HepG2 (cell line): Measurements from ENCODE around the gene SSNA1. TPM values are rescaled to one million over a fixed set of nuclear protein-coding genes. Genes with fewer than 3 reads are reported as not detected.

ENCODE experiments used
- ATAC-seq: fragments of 200-7000 bp; cut with Tn5 transposase; 3 replicates; pipeline ENCODE4 v1.9.1; 2020; ENCODE audit warnings: mild to moderate bottlenecking, moderate library complexity
- BruUV-seq: library from RNA; stranded (reverse); fragments of 400-500 nt; replicated peaks from 2 replicates; lab custom pipeline; 2021; lab: Mats Ljungman, UMichigan
- CTCF ChIA-PET: fragments of 300-600 bp; formaldehyde crosslinking; extraction: SDS; loops from one replicate; lab custom pipeline; 2021; ENCODE audit warnings: low total read pairs, inconsistent platforms, low intra/inter-chr PET ratio; lab: Yijun Ruan, JAX
- POLR2A ChIA-PET: fragments of 350-600 bp; sonication (Branson Sonifier 250); formaldehyde crosslinking; loops from one replicate; lab custom pipeline; 2020; ENCODE audit warnings: antibody characterized with exemption, inconsistent platforms; lab: Yijun Ruan, JAX
- DNase-seq: peaks from one replicate; pipeline ENCODE4 v3.0.0-alpha.2; 2015; ENCODE audit warnings: low spot score
- FAIRE-seq: peaks from 3 replicates; lab custom pipeline; 2011; peaks lifted over from hg19 to GRCh38; lab: Jason Lieb, UNC
- H2AFZ ChIP-seq: one replicate; pipeline ENCODE4 v1.6.1; 2011; ENCODE audit warnings: low read length, inconsistent platforms
- H3K27ac ChIP-seq: fragments of 300-600 bp; 3 replicates; pipeline ENCODE4 v1.8.0; 2011; ENCODE audit warnings: mixed run types, mild to moderate bottlenecking, mixed read lengths, low read length, inconsistent platforms; ENCODE audit not compliant: insufficient read depth; ENCODE audit errors: extremely low read length
- H3K27me3 ChIP-seq, 2 experiments: fragments of 200-600 bp in 1 of 2; 2 replicates in 1 of 2; 3 replicates in 1 of 2; pipeline versions ENCODE4 v1.6.0 to v1.8.0; 2011; ENCODE audit warnings: low read length in 2 of 2, mild to moderate bottlenecking in 2 of 2, moderate library complexity in 2 of 2, inconsistent platforms in 1 of 2; ENCODE audit not compliant: insufficient read depth in 2 of 2, control insufficient read depth in 1 of 2
- H3K36me3 ChIP-seq, 2 experiments: fragments of 200-600 bp in 1 of 2; replicated peaks in 1 of 2; 2 replicates in 1 of 2; 3 replicates in 1 of 2; pipeline versions ENCODE4 v1.5.1 to v1.8.0; 2011; ENCODE audit warnings: low read length in 2 of 2, inconsistent platforms in 1 of 2; ENCODE audit not compliant: insufficient read depth in 2 of 2, control insufficient read depth in 1 of 2
- H3K4me1 ChIP-seq: 2 replicates; pipeline ENCODE4 v1.5.1; 2012; ENCODE audit warnings: low read length, inconsistent platforms; ENCODE audit not compliant: insufficient read depth
- H3K4me2 ChIP-seq: 2 replicates; pipeline ENCODE4 v1.6.0; 2011; ENCODE audit warnings: low read depth, low read length, inconsistent platforms
- H3K4me3 ChIP-seq, 3 experiments: fragments of 200-600 bp in 1 of 3; sonication (generic), shearing (Covaris generic) in 1 of 3; replicated peaks in 1 of 3; 2 replicates each; pipeline ENCODE4 v1.5.1; 2011 to 2016; ENCODE audit warnings: low read length in 3 of 3, inconsistent platforms in 2 of 3, low read depth in 2 of 3, mild to moderate bottlenecking in 2 of 3, control low read depth in 1 of 3, mixed read lengths in 1 of 3; ENCODE audit not compliant: insufficient read depth in 1 of 3
- H3K79me2 ChIP-seq: one replicate; pipeline ENCODE4 v1.6.1; 2011; ENCODE audit warnings: low read length, inconsistent platforms; ENCODE audit not compliant: insufficient read depth
- H3K9ac ChIP-seq: 2 replicates; pipeline ENCODE4 v1.6.0; 2011; ENCODE audit warnings: mild to moderate bottlenecking, low read depth, low read length, inconsistent platforms; ENCODE audit not compliant: insufficient read depth
- H3K9me3 ChIP-seq: 2 replicates; pipeline ENCODE4 v1.5.1; 2012; ENCODE audit warnings: mild to moderate bottlenecking, low read length
- H4K20me1 ChIP-seq: 2 replicates; pipeline ENCODE4 v1.6.0; 2011; ENCODE audit warnings: inconsistent platforms, mild to moderate bottlenecking, low read length, moderate library complexity; ENCODE audit not compliant: insufficient read depth
- AGO1 ChIP-seq: fragments of 200-400 bp; formaldehyde crosslinking; IDR thresholded peaks from 2 replicates; pipeline ENCODE4 v1.6.1; 2017; ENCODE audit warnings: mild to moderate bottlenecking, low read depth, low read length, moderate library complexity; ENCODE audit not compliant: poor library complexity, severe bottlenecking
- AHR ChIP-seq: IDR thresholded peaks from 2 replicates; pipeline ENCODE4 v1.6.1; 2018; ENCODE audit warnings: missing genetic modification reagents, missing compliant biosample characterization
- FLYWCH1 ChIP-seq: sonication (generic); formaldehyde crosslinking; IDR thresholded peaks from 2 replicates; pipeline ENCODE4 v1.8.1; 2023; ENCODE audit warnings: mild to moderate bottlenecking, missing genetic modification reagents
- HDAC6 ChIP-seq: fragments of 200-600 bp; sonication (generic); IDR thresholded peaks from 2 replicates; pipeline ENCODE4 v1.7.0; 2017; ENCODE audit warnings: mild to moderate bottlenecking, antibody characterized with exemption, low read length, low read depth
- MIER2 ChIP-seq: IDR thresholded peaks from 2 replicates; pipeline ENCODE4 v1.6.1; 2016; ENCODE audit warnings: missing biosample characterization, missing genetic modification reagents
- POGZ ChIP-seq: sonication (generic); formaldehyde crosslinking; IDR thresholded peaks from 2 replicates; pipeline ENCODE4 v1.4.0; 2020; ENCODE audit warnings: mild to moderate bottlenecking, missing genetic modification reagents
- RNF2 ChIP-seq: fragments of 450-650 bp; conservative IDR thresholded peaks from 2 replicates; pipeline ENCODE4 v1.6.1; 2016; ENCODE audit warnings: low read depth
- SMARCE1 ChIP-seq: fragments of 450-650 bp; IDR thresholded peaks from 2 replicates; pipeline ENCODE4 v1.6.1; 2017; ENCODE audit warnings: borderline replicate concordance
- TFE3 ChIP-seq: IDR thresholded peaks from 2 replicates; pipeline ENCODE4 v1.6.1; 2016
- ZBTB20 ChIP-seq: sonication (generic); formaldehyde crosslinking; IDR thresholded peaks from 2 replicates; pipeline ENCODE4 v1.8.1; 2023; ENCODE audit warnings: missing genetic modification reagents, low read depth, mild to moderate bottlenecking, borderline replicate concordance
- ZKSCAN5 ChIP-seq: sonication (generic); formaldehyde crosslinking; IDR thresholded peaks from 2 replicates; pipeline ENCODE4 v1.5.1; 2020; ENCODE audit warnings: mild to moderate bottlenecking, missing genetic modification reagents
- ZNF747 ChIP-seq: sonication (generic); formaldehyde crosslinking; IDR thresholded peaks from 2 replicates; pipeline ENCODE4 v1.8.1; 2023; ENCODE audit warnings: missing genetic modification reagents, mild to moderate bottlenecking, borderline replicate concordance
- ZNF878 ChIP-seq: sonication (generic); formaldehyde crosslinking; IDR thresholded peaks from 2 replicates; pipeline ENCODE4 v1.8.1; 2023; ENCODE audit warnings: mild to moderate bottlenecking, missing genetic modification reagents, moderate library complexity
- WGBS: methylation state at CpG from one replicate; pipeline ENCODE4 v1.1.6; 2017; ENCODE audit warnings: low lambda C conversion rate; 5-methylcytosine and 5-hydroxymethylcytosine counted together
- in situ Hi-C: cut with HindIII; loops from 2 replicates; pipeline ENCODE4 v1.10.0; 2017; ENCODE audit warnings: low pct_unique_long_range_greater_than_20kb; ENCODE audit not compliant: extremely low pct_ligation_motif_present
- intact Hi-C: fragments of 100-400 bp; cut with micrococcal nuclease; formaldehyde crosslinking; loops from one replicate; pipeline ENCODE4 v1.10.0; 2022; ENCODE audit not compliant: unreplicated experiment
- polyA plus RNA-seq, 8 experiments: library from polyadenylated mRNA; depleted of rRNA in 3 of 8; stranded (reverse) in 7 of 8; unstranded in 1 of 8; fragments of >200 nt; fragmentation: Illumina TruSeq in 4 of 8; extraction: Trizol in 4 of 8; gene quantifications; 2 replicates each; pipeline versions ENCODE4 v1.2.1 to v1.2.3, GENCODE V29; 2011 to 2016; ENCODE audit warnings: low read depth in 4 of 8, missing spikeins in 1 of 8, mixed read lengths in 1 of 8; ENCODE audit not compliant: insufficient read depth in 1 of 8
- total RNA-seq, 5 experiments: library from RNA; depleted of rRNA; stranded (reverse); fragments of >200 nt; fragmentation: Illumina TruSeq; extraction: Trizol; gene quantifications; 2 replicates each; pipeline ENCODE4 v1.2.3, GENCODE V29; 2016; ENCODE audit warnings: low read depth in 1 of 5
- TF ChIP-seq, protein P1 (sequence below): sonication (generic); formaldehyde crosslinking; IDR thresholded peaks from one replicate; pipeline ENCODE4 v1.5.1; 2020; ENCODE audit warnings: mild to moderate bottlenecking, missing genetic modification reagents; ENCODE audit errors: not compliant biosample characterization
- TF ChIP-seq, protein P2 (sequence below): sonication (generic); formaldehyde crosslinking; IDR thresholded peaks from 2 replicates; pipeline ENCODE4 v1.4.0; 2020; ENCODE audit warnings: mild to moderate bottlenecking, missing genetic modification reagents

Gene SSNA1
- total and polyA plus RNA-seq, 2 of the 13 experiments (the other 11 are each of a cell fraction or from before 2014, with no cell fraction given): 35.9 to 49.4 TPM

GRCh38 chr9:137218754-137219271, 30.3 kb downstream of the SSNA1 start:
- POLR2A ChIA-PET: interaction anchor here (1.0 to 13.4 kb wide), 12 partner anchors 8 to 137 kb away, joined by 3 to 225 read pairs (median 8); partner anchors contain the start of genes ANAPC2, NDOR1, RNF224 and SSNA1
- ATAC-seq: peak; percentile 30
- H3K4me3 ChIP-seq: peak overlapping the region; percentile 68 to 83 (median 77)
- no peak for TF ChIP-seq TFE3
- 0 out of 2 replicates have a peak, but pooled peaks have one; percentile 69 for TF ChIP-seq AHR (CRISPR knock-in tag)
- TF ChIP-seq AGO1: peak; percentile 30
- no peak for TF ChIP-seq SMARCE1
- no peak for TF ChIP-seq POGZ (CRISPR knock-in tag)
- no peak for TF ChIP-seq FLYWCH1
- TF ChIP-seq ZBTB20: no peak
- TF ChIP-seq HDAC6: no peak
- TF ChIP-seq, protein P1, sequence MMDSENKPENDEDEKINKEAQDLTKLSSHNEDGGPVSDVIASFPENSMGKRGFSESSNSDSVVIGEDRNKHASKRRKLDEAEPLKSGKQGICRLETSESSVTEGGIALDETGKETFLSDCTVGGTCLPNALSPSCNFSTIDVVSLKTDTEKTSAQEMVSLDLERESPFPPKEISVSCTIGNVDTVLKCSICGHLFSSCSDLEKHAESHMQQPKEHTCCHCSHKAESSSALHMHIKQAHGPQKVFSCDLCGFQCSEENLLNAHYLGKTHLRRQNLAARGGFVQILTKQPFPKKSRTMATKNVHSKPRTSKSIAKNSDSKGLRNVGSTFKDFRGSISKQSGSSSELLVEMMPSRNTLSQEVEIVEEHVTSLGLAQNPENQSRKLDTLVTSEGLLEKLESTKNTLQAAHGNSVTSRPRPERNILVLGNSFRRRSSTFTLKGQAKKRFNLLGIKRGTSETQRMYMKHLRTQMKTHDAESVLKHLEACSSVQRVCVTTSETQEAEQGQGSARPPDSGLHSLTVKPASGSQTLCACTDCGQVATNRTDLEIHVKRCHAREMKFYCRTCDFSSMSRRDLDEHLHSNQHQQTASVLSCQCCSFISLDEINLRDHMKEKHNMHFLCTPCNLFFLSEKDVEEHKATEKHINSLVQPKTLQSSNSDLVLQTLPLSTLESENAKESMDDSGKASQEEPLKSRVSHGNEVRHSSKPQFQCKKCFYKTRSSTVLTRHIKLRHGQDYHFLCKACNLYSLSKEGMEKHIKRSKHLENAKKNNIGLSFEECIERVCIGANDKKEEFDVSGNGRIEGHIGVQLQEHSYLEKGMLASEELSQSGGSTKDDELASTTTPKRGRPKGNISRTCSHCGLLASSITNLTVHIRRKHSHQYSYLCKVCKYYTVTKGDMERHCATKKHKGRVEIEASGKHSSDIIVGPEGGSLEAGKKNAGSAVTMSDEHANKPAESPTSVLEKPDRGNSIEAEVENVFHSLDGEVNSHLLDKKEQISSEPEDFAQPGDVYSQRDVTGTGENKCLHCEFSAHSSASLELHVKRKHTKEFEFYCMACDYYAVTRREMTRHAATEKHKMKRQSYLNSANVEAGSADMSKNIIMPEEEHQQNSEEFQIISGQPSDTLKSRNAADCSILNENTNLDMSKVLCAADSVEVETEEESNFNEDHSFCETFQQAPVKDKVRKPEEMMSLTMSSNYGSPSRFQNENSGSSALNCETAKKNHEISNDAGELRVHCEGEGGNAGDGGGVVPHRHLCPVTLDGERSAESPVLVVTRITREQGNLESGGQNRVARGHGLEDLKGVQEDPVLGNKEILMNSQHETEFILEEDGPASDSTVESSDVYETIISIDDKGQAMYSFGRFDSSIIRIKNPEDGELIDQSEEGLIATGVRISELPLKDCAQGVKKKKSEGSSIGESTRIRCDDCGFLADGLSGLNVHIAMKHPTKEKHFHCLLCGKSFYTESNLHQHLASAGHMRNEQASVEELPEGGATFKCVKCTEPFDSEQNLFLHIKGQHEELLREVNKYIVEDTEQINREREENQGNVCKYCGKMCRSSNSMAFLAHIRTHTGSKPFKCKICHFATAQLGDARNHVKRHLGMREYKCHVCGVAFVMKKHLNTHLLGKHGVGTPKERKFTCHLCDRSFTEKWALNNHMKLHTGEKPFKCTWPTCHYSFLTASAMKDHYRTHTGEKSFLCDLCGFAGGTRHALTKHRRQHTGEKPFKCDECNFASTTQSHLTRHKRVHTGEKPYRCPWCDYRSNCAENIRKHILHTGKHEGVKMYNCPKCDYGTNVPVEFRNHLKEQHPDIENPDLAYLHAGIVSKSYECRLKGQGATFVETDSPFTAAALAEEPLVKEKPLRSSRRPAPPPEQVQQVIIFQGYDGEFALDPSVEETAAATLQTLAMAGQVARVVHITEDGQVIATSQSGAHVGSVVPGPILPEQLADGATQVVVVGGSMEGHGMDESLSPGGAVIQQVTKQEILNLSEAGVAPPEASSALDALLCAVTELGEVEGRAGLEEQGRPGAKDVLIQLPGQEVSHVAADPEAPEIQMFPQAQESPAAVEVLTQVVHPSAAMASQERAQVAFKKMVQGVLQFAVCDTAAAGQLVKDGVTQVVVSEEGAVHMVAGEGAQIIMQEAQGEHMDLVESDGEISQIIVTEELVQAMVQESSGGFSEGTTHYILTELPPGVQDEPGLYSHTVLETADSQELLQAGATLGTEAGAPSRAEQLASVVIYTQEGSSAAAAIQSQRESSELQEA (CRISPR knock-in tag): no peak
- TF ChIP-seq, protein P2, sequence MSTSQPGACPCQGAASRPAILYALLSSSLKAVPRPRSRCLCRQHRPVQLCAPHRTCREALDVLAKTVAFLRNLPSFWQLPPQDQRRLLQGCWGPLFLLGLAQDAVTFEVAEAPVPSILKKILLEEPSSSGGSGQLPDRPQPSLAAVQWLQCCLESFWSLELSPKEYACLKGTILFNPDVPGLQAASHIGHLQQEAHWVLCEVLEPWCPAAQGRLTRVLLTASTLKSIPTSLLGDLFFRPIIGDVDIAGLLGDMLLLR (CRISPR knock-in tag): no peak
- TF ChIP-seq RNF2: no peak
- TF ChIP-seq ZKSCAN5 (CRISPR knock-in tag): no peak
- no peak; the same call in 1 of the 2 replicates for TF ChIP-seq ZNF747
- TF ChIP-seq MIER2 (CRISPR knock-in tag): no peak
- no peak for TF ChIP-seq ZNF878

More at GRCh38 chr9:137218754-137219271, 30.3 kb downstream of the SSNA1 start:
- intact Hi-C loops (no loop called here), in situ Hi-C loops (no loop called here)
- peak overlapping the region; percentile 77 for H3K9ac ChIP-seq
- peaks cover 4% of the 10 kb centered on the region; the same call in 1 of the 2 replicates for H4K20me1 ChIP-seq
- CTCF ChIA-PET: no interaction called here
- FAIRE-seq (peak; percentile 77), DNase-seq (peak; percentile 81)
- H2AFZ ChIP-seq: no peak overlapping the region
- H3K9me3 ChIP-seq: no peaks in the 10 kb centered on the region
- H3K4me1 ChIP-seq: peaks cover 35% of the 10 kb centered on the region
- H3K27ac ChIP-seq: peak overlapping the region; percentile 84
- WGBS: no CpG with 5 or more reads among the region's 12 CpGs
- no peaks in the 10 kb centered on the region for H3K36me3 ChIP-seq
- no TSS peak for BruUV-seq
- peak overlapping the region; percentile 90 for H3K4me2 ChIP-seq
- peaks cover 3% of the 10 kb centered on the region for H3K79me2 ChIP-seq
- no peaks in the 10 kb centered on the region; a peak in 1 of 5 replicates for H3K27me3 ChIP-seq
